ENCODE measurements around the gene PARL.

Gene PARL

GRCh38 chr3:183844606-183845005 lies 40.1 kb downstream of the PARL start:
- DNase-seq: no peak

- DNase-seq: no peak
Observed at GRCh38 chr3:183839751-183840150, 44.9 kb downstream of the PARL start.

GRCh38 chr3:183837894-183838293 lies 46.8 kb downstream of the PARL start:
- DNase-seq: no peak

- DNase-seq: no peak
Observed at GRCh38 chr3:183837390-183837789, 47.3 kb downstream of the PARL start.

GRCh38 chr3:183833516-183833915 lies 51.2 kb downstream of the PARL start:
- DNase-seq: no peak

GRCh38 chr3:183830187-183830586 lies 54.5 kb downstream of the PARL start:
- DNase-seq: no peak

- DNase-seq: no peak
Observed at GRCh38 chr3:183829466-183829865, 55.2 kb downstream of the PARL start.

- no peak for DNase-seq
Observed at GRCh38 chr3:183828538-183828870, 56.2 kb downstream of the PARL start.

- no peak for DNase-seq
Observed at GRCh38 chr3:183827809-183828537, 56.7 kb downstream of the PARL start.

- DNase-seq: no peak
Observed at GRCh38 chr3:183826448-183827250, 58.0 kb downstream of the PARL start.

GRCh38 chr3:183825456-183826161 lies 59.1 kb downstream of the PARL start, which contains the start of gene MAP6D1:
TSS of gene MAP6D1 (minus strand) at chr3:183825577. CDS start at chr3:183825547, 30 bp downstream.
- DNase-seq: peak; percentile 46

- DNase-seq: no peak
Observed at GRCh38 chr3:183824761-183825455, 59.8 kb downstream of the PARL start.

GRCh38 chr3:183823963-183824362 lies 60.7 kb downstream of the PARL start:
- DNase-seq: no peak

GRCh38 chr3:183822631-183823030 lies 62.0 kb downstream of the PARL start:
- no peak for DNase-seq

- DNase-seq: no peak
Observed at GRCh38 chr3:183819831-183820230, 64.8 kb downstream of the PARL start.

- DNase-seq: no peak
Observed at GRCh38 chr3:183818706-183819624, 65.7 kb downstream of the PARL start.

- no peak for DNase-seq
Observed at GRCh38 chr3:183818041-183818620, 66.5 kb downstream of the PARL start.

- DNase-seq: no peak
Observed at GRCh38 chr3:183817639-183818038, 67.0 kb downstream of the PARL start.

GRCh38 chr3:183816681-183817510 lies 67.8 kb downstream of the PARL start:
- no peak for DNase-seq

GRCh38 chr3:183815951-183816475 lies 68.7 kb downstream of the PARL start:
- DNase-seq: peak; percentile 55

All from NCI-H510A (cell line).